Stimulated activated CD8-positive, alpha-beta memory T cell treated with anti-CD3 and anti-CD28 coated beads, Interleukin-4, amount 100 ng/mL, for 1 hour (primary cell): ENCODE measurements around the gene VSTM4.

Source experiments
- DNase-seq, 2 donors: peaks; one replicate each; pipeline ENCODE4 v3.0.0-alpha.2; 2020; ENCODE audit warnings: low read depth in 2 of 2, low spot score in 1 of 2

VSTM4 gene

DNA sequence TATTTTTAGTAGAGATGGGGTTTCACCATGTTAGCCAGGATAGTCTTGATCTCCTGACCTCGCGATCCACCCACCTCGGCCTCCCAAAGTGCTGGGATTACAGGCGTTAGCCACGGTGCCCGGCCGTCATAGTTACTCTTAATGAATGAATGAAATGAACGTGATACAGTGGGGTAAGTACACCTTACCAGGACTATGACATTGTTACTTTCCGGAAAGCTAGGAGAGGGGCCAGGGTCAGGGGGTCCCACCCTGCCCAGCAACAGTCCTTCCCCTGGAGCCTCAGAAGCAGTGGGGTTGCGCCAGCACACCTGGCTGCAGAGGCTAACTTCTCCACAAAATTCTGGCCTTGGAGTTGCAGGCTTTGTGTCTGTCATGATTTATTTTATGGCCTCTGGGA lies 21.4 kb downstream of the VSTM4 start:
- no peak for DNase-seq

DNA sequence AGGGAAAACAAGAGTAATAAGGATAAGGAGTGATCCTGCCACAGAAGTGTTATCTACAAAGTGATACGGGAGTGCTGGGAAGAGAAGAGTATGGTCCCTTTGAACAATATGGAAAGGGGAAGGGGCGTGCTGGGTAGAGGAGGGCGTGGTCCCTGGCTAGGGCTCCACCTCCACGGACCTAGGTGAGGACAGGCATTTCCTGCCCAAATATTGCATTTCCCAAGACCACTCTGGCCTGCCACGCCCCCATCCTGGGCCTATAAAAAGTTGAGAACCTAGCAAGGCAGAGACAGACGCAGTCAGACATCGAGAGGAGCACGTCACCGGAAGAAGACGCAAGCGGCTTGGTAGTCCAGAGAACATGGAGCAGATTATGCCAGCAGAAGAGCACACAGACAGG lies 22.8 kb downstream of the VSTM4 start:
- DNase-seq: no peak

DNA sequence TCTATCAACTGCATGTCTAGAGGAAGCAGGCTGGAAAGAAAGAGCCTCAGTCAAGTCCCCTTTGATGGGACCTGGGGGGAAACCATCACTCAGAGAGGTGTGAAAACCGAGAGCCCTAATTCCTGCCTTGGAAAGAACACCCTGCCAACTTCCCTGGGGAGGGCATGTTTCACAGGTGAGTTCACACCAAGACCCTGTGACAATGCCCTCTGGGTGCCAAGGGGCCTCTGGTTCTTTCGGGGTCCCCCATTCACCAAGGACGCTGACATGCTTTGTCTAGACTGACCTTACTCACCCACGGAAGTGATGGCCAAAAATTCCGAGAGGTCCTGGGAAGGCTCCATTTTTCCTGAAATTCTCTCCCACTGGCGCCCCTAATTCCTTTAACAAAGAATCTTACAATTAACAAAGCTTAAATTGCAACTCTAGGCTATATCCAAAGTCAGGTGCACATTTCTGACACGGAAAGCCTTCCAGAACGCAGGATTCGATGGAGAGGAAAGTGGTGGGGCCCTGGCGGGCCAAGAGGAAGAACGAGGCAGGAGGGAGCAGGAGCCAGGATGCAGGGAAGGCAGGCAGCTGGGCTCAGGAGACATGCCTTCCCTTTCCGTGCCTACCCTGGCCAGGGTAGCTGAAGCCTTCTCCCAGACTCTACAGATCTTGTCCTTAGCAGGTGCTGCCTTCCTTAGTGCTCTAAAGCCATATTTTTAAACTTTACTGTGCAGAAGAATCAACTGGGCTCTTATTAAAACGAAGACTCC lies 23.7 kb downstream of the VSTM4 start:
- no peak for DNase-seq

DNA sequence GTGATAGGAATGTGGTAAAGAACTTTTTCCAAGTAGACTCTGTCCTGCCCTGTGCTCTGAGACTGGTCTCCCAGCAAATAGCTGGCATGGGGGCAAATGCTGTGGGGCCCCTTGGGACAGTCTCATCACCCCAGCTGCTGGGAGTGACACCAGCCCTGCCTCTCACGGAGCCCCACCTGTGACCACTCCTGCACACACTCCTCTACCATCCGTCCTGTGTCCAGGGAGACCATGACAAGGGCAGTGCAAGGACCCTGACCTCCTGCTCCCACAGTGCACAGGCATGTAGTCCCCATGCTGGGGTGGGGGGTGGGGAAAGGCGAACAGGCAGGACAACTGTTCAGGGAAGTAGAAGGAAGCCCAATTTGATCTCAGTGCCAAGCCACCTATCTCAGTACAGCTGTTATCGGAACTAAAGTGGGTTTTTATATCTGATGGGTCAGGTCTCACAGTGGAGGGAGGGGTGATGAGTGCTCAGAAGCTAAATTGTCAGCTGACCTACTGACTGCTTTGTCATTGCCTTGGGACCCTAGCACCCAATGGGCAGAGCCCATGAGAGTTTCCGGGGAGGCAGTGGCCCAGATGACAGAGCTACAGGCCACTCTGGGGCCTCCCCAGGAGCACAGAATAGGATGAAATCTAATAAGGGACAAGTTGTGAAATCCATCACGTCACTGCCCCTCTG lies 24.5 kb downstream of the VSTM4 start:
- no peak for DNase-seq

DNA sequence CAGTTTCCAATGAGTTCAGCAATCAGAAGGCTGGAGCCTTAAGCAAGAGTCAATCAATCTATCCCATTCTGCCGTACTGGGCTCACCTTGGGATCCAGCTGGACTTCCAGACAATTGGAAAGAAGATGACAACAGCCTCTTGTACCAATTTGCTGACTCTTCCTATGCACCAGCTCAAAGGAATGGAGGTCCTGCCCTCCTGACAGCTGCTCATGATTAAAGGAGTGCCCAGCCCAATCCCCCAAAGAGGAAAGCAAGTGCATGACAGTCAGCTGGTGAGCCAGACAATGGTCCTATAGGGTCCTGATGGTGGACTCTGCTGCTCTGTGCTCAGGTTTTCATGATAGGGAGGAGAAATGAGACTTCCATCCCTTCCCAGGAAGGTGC lies 25.1 kb downstream of the VSTM4 start:
- no peak for DNase-seq

DNA sequence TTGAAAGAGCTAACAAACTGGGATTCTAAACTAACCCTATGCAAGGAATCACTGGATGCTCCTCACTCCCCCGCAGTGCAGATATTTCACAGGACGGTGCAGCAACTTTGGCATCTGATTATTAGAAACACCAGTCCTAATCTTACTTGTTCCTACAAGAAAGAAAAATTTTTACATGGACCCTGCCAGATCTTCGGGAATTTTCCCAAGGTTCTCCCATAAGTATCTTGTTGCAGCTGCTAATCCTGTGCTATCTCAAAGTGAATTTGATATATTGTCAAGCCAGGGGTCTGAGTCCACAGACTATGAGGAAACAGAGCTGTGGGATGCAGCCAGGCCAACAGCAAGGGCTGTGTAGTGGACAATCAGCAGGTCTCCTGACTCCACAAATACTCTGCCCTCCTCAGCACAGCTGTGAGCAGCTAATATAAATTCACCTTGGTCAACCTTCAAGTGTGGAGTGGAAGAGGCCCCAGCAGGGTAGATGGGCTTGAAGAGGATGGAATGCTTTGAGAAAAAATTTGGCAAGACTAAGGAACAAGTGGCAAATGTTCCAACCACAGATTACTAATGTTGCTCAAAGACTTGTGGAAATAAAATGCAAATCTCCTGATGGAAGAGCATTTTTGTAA lies 25.6 kb downstream of the VSTM4 start:
- no peak for DNase-seq

DNA sequence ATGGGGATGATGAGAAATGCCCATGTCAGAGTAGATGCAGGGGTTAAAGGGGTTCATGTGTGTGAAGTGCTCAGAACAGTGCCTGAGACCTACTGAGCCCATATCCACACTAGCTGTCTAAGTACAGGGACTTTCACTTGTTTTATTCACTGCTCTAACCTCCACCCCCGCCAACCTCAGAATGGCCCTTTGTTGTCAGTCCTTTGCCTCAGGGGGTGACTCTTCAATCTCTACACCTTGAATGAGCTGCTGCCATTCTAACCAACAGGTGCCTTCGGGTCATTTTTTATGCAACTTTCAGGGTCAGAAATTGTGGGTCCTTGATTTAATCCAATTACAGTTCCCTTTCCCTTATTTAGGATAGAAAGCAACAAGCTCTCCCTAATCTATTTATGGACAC lies 26.2 kb downstream of the VSTM4 start:
- no peak for DNase-seq

DNA sequence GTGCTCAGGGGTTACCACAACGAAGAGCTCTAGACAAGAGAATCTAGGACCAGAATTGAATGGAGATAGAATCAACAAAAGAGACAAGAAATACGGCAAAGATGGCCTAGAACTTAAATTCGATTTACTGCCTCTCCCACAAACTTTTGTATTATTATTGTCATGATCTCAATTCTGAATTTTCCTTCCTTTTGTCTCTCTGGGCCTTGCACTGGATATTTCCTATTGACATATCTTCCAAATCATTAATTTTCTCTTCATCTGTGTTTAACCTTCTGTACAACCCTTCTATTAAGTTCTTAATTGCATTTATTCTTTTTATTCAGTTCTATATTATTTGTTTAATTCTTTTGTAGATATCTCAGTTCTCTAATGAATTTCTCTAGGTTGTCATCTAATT lies 28.4 kb downstream of the VSTM4 start:
- no peak for DNase-seq

DNA sequence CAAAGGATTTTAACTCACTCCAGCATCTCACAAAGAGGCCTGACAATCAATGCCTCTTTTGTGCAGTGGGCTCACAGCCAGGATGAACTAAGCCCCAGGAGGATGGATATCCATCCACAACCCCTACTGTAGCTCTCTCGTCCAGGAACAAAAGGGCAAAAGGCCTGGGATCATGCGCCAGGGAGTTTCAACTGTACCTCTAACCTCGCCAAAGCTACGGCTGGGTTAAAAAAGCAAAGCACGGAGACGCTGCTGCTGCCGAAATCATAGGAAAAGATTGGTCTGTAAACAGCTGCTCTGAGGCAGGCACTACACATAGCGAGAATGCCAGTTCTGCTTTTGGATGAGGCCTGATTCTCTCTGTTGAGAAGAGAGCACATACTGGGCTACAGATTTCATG lies 32.1 kb downstream of the VSTM4 start:
- no peak for DNase-seq

DNA sequence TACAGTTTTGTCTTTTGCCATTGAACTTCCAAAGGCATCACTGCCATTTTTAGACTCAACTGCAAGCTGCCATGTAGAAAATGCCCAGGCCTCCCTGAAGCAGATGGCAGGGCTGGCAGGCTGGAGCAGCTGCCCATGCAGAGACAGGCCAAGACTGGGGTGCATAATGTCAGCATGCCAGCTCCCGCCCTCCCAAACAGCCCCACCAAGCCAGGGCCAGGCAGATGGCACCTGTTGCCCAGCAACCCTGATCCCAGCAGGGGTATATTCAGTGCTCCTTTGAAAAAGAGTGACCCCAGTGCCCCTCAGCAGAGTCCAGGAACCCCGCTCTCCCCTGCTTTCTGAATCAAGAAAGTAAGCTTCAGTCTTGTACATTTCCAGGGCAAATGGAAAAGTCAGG lies 32.6 kb downstream of the VSTM4 start:
- no peak for DNase-seq

DNA sequence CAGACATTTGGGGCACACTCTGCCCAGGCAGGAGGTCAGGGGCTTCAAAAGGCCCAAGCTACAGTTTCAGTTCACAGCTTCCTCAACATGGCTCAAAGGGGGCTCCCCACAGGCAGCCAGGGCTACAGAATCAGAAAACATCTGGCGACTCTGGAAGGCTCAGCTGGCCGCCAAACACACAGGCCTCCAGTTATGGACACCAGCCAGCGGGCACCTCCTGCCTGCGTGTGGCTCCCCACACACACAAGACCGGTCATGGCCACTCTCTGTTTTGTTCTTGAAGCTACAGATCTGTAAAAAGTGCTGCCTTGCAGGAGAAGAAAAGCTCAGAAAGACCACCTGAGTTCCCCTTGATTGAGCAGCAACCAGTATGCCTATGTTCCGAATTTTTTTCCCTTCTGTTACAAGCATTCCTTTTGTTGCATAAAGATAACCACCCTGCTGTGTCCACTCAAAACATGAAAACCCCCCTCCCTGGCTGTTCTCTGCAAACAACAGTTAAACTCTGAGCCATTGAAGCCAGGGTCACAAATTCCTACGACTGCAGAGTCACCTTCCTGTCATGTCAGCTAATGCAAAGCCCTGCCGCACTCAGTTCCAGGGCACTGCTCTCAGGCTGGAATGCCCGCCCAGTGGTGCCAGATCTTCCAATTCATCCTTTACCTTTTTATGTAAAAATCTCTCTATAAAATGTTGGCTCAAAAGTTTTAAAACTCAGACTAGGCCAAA lies 33.6 kb downstream of the VSTM4 start:
- DNase-seq: no peak

DNA sequence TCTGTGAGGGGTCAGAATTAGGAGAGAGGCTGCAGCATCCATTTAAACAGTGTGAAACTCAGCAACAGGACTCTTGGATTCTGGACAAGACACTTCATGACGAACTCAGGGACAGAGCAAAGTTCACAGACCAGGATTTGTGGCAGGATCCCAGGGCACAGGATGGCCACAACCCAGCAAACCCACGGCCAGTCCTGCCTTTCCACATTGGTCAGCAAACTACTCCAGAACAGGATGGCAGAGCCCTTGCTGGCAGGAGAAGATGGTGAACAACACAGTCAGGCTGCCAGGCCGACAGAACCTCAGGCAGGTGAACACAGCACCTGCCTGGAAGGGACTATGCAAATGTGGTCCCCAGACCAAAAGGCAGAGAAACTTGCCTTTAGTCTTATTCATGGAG lies 34.4 kb downstream of the VSTM4 start:
- no peak for DNase-seq

DNA sequence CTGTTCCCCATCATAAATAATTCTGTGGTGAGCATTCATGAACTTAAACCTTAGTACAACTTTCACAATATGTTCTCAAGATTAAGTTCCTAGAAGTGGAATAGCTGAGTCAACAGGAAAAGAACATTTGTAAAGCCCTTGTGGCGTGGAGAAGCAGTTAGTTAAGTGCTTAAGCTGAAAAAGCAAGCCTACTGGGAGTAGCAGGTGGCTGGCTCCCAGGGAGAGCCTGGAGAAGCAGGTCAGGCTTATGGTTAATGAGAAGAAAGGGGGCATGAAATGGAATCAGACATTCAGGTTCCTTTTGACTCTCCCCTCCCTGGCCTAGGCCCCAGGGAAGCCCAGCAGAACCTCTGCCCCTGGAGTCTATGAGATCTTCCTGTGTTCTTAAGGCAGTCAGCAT lies 35.3 kb downstream of the VSTM4 start:
- DNase-seq: no peak

DNA sequence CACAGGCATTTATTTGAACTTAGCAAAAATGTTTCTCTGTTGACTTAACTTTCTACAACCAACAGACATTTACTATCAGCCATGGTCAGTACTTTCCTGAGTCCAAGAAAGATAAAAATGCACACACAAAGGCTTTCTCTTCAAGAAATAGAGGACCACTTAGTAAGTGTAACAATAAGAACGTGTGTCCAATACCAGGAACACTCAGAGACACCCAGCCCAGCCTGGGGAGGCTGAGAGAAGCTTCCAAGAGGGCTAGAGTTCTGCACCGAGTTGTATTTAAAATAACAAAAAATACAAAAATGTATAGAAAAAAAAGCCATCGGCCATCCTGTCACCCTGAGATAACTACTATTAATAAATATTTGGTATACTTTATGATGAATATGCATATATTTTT lies 35.8 kb downstream of the VSTM4 start:
- no peak for DNase-seq

DNA sequence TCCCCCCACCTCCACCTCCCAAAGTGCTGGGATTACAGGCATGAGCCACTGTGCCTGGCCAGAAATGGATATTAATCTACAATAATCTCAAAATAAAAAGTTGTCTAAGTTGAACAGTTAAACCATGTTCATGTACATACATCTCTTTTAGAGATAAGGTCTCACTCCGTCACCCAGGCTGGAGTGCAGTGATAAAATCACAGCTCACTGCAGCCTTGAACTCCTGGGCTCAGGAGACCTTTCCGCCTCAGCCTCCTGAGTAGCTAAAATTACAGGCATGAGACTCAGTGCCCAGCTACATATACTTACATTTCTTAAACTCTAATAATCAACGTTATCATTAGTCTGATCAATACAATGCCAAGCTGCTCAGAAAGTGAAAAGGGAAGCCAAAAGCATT lies 36.2 kb downstream of the VSTM4 start:
- no peak for DNase-seq

DNA sequence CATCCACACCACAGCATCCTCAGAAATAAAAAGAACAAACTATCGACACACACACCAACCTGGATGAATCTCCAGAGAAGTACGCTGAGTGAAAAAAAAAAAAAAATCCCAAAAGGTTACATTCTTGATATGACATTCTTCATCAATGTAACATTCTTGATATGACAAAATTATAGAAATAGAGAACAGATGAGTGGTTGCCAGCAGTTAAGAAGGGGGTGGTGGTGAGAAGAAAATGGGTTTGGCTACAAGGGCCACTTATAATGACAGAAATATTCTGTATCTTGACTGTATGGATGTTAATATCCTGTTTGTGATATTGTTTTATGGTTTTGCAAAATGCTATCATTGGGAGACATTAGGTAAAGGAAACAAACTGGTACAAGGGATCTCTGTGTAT lies 36.9 kb downstream of the VSTM4 start:
- no peak for DNase-seq

DNA sequence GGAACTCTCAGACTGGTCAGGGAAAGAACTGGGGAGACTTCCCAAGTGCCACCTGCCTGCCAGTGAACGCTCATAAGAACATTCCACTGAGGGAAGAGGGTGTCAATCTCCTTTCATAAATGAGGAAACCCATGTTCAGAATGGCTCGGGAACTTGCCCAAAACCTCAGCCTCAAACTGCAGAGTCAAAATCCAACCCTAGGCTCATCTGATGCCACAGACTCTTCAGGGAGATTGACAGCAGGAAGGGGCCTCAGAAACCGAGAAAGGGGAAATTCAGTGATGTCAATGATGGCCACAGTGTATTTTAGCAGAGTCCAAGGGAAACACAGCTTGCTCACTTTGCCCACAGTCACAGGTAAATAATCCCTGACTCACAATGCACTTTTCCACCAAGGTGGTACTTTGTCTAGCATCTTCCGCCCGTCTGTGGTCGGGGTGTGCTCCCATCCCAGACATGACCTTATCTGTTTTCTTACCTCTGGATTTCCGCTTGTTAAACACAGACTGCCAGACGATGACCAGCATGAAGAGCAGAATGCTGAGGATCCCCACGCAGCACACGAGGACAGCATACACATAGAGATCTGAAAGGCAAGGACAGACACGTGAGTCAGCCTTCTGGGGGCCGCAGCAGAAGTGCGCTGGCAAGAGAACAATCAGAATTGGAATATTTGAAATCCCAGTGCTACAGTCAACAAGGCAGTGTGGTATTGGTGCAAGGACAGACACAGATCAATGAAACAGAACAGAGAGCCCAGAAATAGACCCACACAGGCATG lies 38.4 kb downstream of the VSTM4 start:
- DNase-seq: no peak

DNA sequence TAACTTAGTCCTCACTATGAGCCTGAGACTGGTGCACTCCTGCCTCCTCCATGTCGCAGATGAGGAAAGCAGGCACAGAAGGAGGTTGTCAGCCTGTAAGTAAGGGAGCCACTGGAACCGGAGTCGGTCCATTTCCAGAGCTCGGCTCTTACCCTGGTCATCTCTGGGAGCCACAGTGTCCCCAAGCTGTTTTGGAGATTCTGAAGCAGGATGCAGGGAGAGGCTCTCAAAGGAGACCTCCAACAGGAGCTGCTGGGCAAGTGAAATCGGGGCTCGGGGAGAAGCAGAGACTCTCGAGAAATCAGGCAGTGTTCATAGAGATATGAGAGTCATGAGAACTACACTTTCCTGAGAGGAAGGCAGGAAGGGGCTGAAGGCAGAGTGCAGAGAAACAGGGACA lies 39.0 kb downstream of the VSTM4 start:
- DNase-seq: no peak

DNA sequence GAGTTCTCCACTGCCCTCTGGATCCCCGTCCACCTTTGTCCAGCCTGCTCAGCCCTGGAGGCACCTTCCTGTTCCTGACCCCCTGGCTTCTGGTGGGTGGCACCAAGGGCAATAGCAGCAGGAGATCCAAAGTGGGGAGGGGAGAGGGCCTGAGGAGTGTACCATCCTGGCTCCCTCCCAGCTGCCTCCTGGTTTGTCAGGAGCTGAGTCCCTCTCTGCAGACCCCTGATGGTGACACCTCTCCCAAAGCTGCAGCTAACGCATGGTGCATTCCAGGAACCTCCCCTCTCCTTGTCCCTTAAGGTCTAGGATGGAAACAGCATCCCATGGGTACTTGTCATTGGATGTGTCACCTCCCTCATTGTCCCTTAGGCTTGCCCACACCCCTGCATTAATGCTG lies 39.6 kb downstream of the VSTM4 start:
- DNase-seq: no peak

DNA sequence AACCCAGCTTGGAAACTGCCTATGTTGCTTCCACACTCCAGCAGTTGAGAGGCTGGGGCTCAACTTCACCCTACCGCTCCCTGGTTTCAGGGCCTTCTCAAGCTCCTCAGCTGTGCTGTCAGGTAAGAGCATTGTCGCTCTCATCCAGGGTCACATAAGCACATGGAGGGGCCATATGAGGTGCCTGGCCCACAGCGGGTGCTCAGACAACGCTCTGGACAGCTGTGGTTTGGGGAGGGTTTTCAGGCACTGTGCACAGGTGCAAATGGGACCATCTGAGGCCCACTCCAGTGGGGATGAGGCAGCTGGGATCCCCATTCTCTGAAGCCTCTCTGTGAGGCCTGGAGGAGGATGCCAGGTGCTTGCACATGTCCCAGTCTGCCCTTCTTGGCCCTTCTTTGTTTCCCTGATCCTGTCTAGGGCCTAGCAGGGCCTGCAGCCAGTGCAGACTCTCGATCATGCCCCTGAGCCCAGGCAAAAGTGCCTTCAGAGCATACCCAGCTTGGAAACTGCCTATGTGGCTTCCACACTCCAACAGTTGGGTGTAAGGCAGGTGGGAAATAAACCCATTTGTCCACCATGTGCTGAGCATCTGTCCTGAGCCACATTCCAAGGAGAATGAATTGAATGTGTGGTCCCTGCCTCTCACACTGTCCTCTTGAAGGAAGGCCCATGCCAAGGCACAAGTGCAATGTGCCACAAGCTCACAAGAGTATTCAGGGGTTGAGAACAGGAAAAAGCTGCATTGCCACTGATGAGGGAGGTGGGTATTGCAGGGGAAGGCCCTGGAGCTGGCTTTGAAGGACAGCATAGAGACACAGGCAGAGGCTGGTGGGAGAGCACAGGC lies 40.3 kb downstream of the VSTM4 start:
- no peak for DNase-seq
